Stimulated activated CD4-positive, alpha-beta T cell treated with anti-CD3 and anti-CD28 coated beads, Interleukin-15, amount 100 ng/mL, for 24 hours (primary cell): ENCODE results near the gene FNDC3B.

Source experiments
- DNase-seq: peaks from one replicate; pipeline ENCODE4 v3.0.0-alpha.2; 2020

Gene FNDC3B

GRCh38 chr3:172379372-172379771 is 340.0 kb downstream of the FNDC3B start:
- DNase-seq: no peak

- DNase-seq: no peak
Observed at GRCh38 chr3:172380632-172381031, 341.3 kb downstream of the FNDC3B start.

- no peak for DNase-seq
Observed at GRCh38 chr3:172383306-172383796, 344.0 kb downstream of the FNDC3B start.

- DNase-seq: no peak
Observed at GRCh38 chr3:172384836-172385235, 345.5 kb downstream of the FNDC3B start.

DNA sequence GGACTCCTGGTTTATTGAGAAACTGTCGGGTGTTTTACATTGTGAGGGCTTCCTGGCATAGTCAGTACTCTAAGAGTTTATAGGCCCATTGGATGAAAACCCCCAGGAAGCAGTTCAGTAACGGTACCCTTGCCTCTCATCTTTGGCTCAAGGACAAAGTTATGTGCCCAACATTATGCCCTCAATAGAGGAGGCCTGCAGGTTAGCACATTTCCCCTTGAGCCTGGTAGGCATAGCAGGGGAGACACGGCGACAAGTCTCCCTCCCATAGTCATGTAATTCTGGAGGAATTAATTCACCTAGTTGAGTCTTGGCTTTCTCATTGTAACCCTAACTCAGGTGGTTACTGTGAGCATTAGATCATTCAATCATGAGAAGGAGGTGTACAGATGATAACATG is 348.4 kb downstream of the FNDC3B start:
- DNase-seq: no peak

DNA sequence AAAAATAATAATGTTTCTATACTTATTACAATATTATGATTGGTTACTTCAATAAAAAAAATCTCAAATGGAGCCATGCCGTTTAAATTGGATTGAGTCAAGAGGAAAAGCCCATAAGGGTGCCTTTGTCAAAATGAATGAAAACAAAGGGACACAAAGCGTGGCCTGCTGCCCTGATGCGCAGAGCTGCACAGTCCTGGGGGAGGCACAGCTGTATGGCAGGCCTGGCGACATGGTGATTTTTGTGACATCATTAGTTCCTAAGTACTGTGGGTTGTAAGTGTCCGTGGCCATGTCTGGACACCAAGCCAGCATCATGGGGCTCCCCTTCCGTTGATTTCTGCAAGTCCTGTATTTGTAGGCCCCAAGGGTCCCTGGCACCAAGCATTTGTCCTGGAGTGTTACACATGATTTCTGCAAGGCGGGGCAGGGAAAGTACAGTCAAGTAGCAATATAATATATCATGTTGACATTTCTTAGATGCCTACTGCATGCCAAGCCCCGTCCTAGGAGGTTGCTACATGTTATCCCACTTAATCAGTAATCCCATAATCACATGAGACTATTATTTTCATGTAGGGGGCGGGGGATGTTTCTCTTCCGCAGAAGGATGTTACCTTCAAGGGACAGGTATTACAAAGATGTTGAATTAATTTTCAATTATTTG is 349.2 kb downstream of the FNDC3B start:
- no peak for DNase-seq

- no peak for DNase-seq
Observed at GRCh38 chr3:172390792-172391191, 351.4 kb downstream of the FNDC3B start.

DNA sequence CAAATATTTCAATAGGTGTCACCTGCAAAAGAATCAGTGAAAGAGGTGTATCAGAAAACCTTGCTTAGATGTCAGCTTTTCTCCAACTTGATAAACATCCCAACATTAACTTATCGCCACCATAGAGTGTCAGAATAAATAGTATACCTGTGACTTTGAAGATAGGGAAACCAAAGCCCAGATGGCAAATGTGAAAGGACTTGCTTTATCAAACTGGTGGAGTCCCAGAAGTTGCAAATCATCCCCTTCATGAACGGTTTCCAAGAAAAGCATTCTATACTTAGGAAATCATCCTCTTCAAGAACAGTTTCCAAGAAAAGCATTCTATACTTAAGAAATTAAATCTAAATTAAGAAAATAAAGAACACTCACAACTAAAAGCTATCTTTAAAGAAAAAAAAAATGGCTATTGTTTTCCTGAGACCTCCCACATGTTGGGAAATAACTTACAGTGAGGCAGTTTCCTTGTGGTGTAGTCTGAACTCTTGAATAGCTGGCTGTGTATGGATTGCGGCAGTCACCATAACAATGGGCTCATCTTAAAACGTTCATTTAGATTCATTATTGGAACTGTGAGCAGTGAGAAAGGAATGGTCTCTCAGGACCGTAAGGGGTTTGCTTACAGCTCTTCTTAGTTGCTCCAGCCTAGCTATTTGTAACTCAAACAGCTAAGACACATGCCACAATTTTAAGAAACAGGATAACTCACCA is 352.4 kb downstream of the FNDC3B start:
- DNase-seq: no peak

DNA sequence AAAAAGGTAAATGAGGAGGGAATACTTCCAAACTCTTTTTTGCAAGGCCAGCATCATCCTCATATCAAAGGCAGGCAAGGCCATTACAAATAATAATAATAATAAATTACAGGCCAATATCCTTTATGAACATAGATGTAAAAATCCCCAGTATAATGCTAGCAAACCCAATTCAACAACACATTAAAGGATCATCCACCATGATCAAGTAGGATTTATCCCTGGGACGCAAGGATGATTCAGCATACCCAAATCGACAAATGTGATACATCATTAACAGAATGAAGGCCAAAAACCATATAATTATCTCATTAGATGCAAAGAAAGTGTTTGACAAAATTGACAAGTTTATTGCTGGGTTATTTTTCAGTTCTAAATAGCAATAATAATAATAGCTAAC is 355.3 kb downstream of the FNDC3B start:
- DNase-seq: no peak

GRCh38 chr3:172396400-172396799 is 357.0 kb downstream of the FNDC3B start:
- no peak for DNase-seq

DNA sequence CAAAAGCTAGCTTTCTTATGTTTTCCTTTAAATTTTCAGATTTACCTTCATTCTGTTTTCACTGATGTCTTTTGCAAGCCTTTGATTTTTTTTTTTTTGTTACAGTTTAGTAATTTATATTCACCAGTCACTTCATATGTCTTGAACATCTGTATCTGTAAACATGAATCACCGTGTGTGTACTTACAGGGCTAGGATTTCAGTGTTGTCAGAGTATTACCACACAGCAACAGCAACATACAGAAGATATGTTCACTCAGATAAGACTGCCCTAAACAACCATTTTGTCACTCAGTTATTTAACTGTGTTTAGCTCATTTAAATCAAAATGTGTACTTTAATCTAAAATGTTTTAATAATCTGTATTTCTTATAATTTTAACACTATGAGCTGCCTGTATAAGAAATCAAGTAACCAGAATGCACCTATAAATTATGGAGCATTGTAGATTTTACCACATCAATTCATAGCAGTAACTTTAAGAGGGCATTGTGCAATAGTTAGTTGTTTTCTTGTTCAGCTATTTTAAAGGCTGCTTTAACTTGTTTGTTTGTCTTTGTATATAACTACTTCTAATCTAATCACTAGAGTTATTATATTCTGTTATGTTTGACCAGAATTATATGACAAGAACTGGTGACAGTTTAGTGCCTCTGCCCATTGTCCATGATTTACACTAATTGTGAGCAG is 358.5 kb downstream of the FNDC3B start:
- DNase-seq: no peak

GRCh38 chr3:172398484-172398883 is 359.1 kb downstream of the FNDC3B start:
- no peak for DNase-seq

GRCh38 chr3:172402090-172402489 is 362.7 kb downstream of the FNDC3B start:
- no peak for DNase-seq

GRCh38 chr3:172402892-172403643 is 363.7 kb downstream of the FNDC3B start:
- DNase-seq: no peak

GRCh38 chr3:172404237-172404962 is 365.0 kb downstream of the FNDC3B start:
- no peak for DNase-seq

- DNase-seq: no peak
Observed at GRCh38 chr3:172405914-172406313, 366.5 kb downstream of the FNDC3B start.

- no peak for DNase-seq
Observed at GRCh38 chr3:172407872-172408271, 368.5 kb downstream of the FNDC3B start.

GRCh38 chr3:172410702-172411477 is 371.5 kb downstream of the FNDC3B start:
- DNase-seq: no peak

- no peak for DNase-seq
Observed at GRCh38 chr3:172411478-172411947, 372.1 kb downstream of the FNDC3B start.

DNA sequence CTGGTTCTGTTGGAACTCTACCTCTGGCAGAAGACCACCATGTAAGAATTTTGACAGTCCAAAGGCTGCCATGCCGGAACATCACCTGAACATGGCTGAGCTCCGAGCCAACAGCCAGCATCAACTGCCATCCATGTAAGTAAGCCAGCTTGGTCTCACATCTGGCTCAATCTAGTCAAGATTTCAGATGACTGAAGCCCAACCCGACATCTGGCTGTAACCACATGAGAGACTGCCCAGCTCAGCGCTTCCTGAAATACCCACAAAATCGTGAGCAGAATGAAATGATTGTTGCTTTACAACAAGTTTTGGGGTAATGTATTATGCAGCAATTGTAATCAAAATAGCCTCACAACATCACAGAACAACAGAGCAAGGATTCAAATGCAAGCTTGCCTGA is 375.9 kb downstream of the FNDC3B start:
- DNase-seq: no peak

GRCh38 chr3:172437713-172438112 is 398.3 kb downstream of the FNDC3B start:
- DNase-seq: no peak

DNA sequence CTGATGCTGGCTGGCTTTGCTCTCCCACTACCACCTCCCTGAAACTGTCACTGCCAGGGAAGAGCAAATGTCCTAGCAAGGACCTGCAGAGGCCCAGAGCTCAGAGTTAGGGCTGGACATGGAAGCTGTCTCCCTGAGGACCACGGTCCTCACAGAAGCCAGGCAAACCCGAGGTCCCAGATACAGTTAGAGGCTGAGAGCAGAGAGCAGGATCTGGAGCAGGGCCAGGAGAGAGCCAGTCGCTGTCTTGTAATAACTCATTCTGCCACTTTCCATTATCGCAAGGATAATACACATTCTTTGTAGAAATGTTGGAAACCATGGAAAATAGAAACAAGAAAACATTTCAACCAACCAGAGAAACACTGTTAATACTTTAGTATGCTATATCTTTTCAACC is 398.8 kb downstream of the FNDC3B start:
- DNase-seq: no peak
